PC-3 (cell line): ENCODE measurements around the gene GALNT2. TPM values are rescaled to one million over a fixed set of nuclear protein-coding genes. Genes with fewer than 3 reads are reported as not detected.

Source experiments
- ATAC-seq: fragments of 200-7000 bp; cut with Tn5 transposase; 2 replicates; pipeline ENCODE4 v1.9.1; 2020; ENCODE audit warnings: mild to moderate bottlenecking, moderate library complexity
- BruUV-seq: library from RNA; stranded (reverse); fragments of 400-500 nt; replicated peaks from 2 replicates; lab custom pipeline; 2021; lab: Mats Ljungman, UMichigan
- CTCF ChIA-PET: fragments of 300-600 bp; sonication (Branson Sonifier 250); formaldehyde crosslinking; loops from one replicate; lab custom pipeline; 2022; ENCODE audit warnings: antibody characterized with exemption; lab: Charles Lee
- POLR2A ChIA-PET: fragments of 300-600 bp; sonication (Branson Sonifier 250); formaldehyde crosslinking; loops from one replicate; lab custom pipeline; 2022; ENCODE audit warnings: antibody characterized with exemption; ENCODE audit not compliant: unreplicated experiment; lab: Charles Lee
- DNase-seq: peaks from one replicate; pipeline ENCODE4 v3.0.0-alpha.2; 2015
- H2AFZ ChIP-seq: fragments of 300-600 bp; sonication (generic); 2 replicates; pipeline ENCODE4 v1.6.0; 2016; ENCODE audit warnings: antibody characterized with exemption, low read length
- H3F3A ChIP-seq: fragments of 300-600 bp; sonication (generic); one replicate; pipeline ENCODE4 v1.6.0; 2017; ENCODE audit warnings: antibody characterized with exemption, low read length, control low read depth, mild to moderate bottlenecking; ENCODE audit not compliant: unreplicated experiment
- H3K27ac ChIP-seq: fragments of 300-600 bp; sonication (generic); 2 replicates; pipeline ENCODE4 v1.5.1; 2016; ENCODE audit warnings: mild to moderate bottlenecking, low read length
- H3K27me3 ChIP-seq: fragments of 300-600 bp; sonication (generic); 2 replicates; pipeline ENCODE4 v1.6.1; 2016; ENCODE audit warnings: low read length, mixed read lengths
- H3K36me3 ChIP-seq: fragments of 300-600 bp; sonication (generic); 2 replicates; pipeline ENCODE4 v1.6.1; 2016; ENCODE audit warnings: low read depth, mixed run types, low read length, mixed read lengths
- H3K4me1 ChIP-seq: fragments of 300-600 bp; sonication (generic); 2 replicates; pipeline ENCODE4 v1.5.1; 2016; ENCODE audit warnings: low read length; ENCODE audit not compliant: insufficient read depth
- H3K4me2 ChIP-seq: fragments of 300-600 bp; sonication (generic); 2 replicates; pipeline ENCODE4 v1.6.0; 2016; ENCODE audit warnings: low read length
- H3K4me3 ChIP-seq: fragments of 300-600 bp; sonication (generic); 2 replicates; pipeline ENCODE4 v1.5.1; 2016; ENCODE audit warnings: mild to moderate bottlenecking, low read length, mixed read lengths
- H3K79me2 ChIP-seq: fragments of 300-600 bp; sonication (generic); 2 replicates; pipeline ENCODE4 v1.6.1; 2017; ENCODE audit warnings: low read length, mixed read lengths
- H3K9ac ChIP-seq: fragments of 300-600 bp; sonication (generic); 2 replicates; pipeline ENCODE4 v1.6.0; 2016; ENCODE audit warnings: mild to moderate bottlenecking, low read length
- H3K9me2 ChIP-seq: fragments of 300-600 bp; sonication (generic); replicated peaks from 2 replicates; pipeline ENCODE4 v1.6.1; 2016; ENCODE audit warnings: mixed run types, low read length, mixed read lengths
- H3K9me3 ChIP-seq: fragments of 300-600 bp; sonication (generic); 2 replicates; pipeline ENCODE4 v1.6.1; 2016; ENCODE audit warnings: low read length, mixed read lengths
- H4K20me1 ChIP-seq: fragments of 300-600 bp; sonication (generic); 2 replicates; pipeline ENCODE4 v1.6.1; 2016; ENCODE audit warnings: low read length, mixed read lengths
- CTCF ChIP-seq: fragments of 300-600 bp; sonication (generic); conservative IDR thresholded peaks from 2 replicates; pipeline ENCODE4 v1.5.1; 2017; ENCODE audit warnings: antibody characterized with exemption, low read depth, mild to moderate bottlenecking, low read length
- EZH2 ChIP-seq: fragments of 300-600 bp; sonication (generic); IDR thresholded peaks from one replicate; pipeline ENCODE4 v1.6.1; 2017; ENCODE audit warnings: antibody characterized with exemption, mild to moderate bottlenecking, low read length; ENCODE audit not compliant: unreplicated experiment
- EZH2phosphoT487 ChIP-seq: fragments of 300-600 bp; sonication (generic); IDR thresholded peaks from 2 replicates; pipeline ENCODE4 v1.6.1; 2018; ENCODE audit warnings: mild to moderate bottlenecking, antibody characterized with exemption, low read length, borderline replicate concordance
- intact Hi-C: fragments of 100-400 bp; cut with micrococcal nuclease; formaldehyde crosslinking; loops from 2 replicates; pipeline ENCODE4 v1.9.0; 2023
- total RNA-seq: library from RNA; depleted of rRNA; stranded (reverse); fragments of >200 nt; gene quantifications from 2 replicates; pipeline ENCODE4 v1.2.3, GENCODE V29; 2014

GALNT2 gene
- total RNA-seq, 1 experiment from 2014 or later: 182 TPM

- intact Hi-C loops: no loop called here
- Histone ChIP-seq H3K4me1 (peaks cover 4% of the 10 kb centered on the region), H3K36me3 (peaks cover 11% of the 10 kb centered on the region; the same call in 1 of the 2 replicates), H3K4me3 (no peak overlapping the region), H3K9me3 (no peaks in the 10 kb centered on the region), H3K9ac (no peak overlapping the region), H3K27ac (no peak overlapping the region), H4K20me1 (peaks cover 16% of the 10 kb centered on the region), H3K27me3 (no peaks in the 10 kb centered on the region), H3K79me2 (peaks cover 82% of the 10 kb centered on the region), H3K4me2 (no peak overlapping the region), H3F3A (no peaks in the 10 kb centered on the region), H2AFZ (no peak overlapping the region), H3K9me2 (no peaks in the 10 kb centered on the region)
- ChIA-PET POLR2A (no interaction called here), CTCF (no interaction called here)
- DNase-seq (no peak), ATAC-seq (no peak)
- BruUV-seq: no TSS peak
- no peak for TF ChIP-seq CTCF
- no peak for TF ChIP-seq EZH2phosphoT487
- TF ChIP-seq EZH2: no peak
Measured at GRCh38 chr1:230191855-230192254, 124.8 kb downstream of the GALNT2 start.

- POLR2A ChIA-PET: no interaction called here
- H3K4me3 ChIP-seq: no peak overlapping the region
- CTCF ChIA-PET: no interaction called here
Measured at GRCh38 chr1:230194525-230194924, 127.5 kb downstream of the GALNT2 start.

More at GRCh38 chr1:230194525-230194924, 127.5 kb downstream of the GALNT2 start:
- intact Hi-C loops: no loop called here
- no peak for ATAC-seq
- H3K4me1 ChIP-seq: no peaks in the 10 kb centered on the region
- no peak for TF ChIP-seq CTCF
- TF ChIP-seq EZH2: no peak
- no peak for TF ChIP-seq EZH2phosphoT487
- no peaks in the 10 kb centered on the region for H3K9me3 ChIP-seq
- no peak for DNase-seq
- H3K9me2 ChIP-seq: no peaks in the 10 kb centered on the region
- no peak overlapping the region for H3K4me2 ChIP-seq
- BruUV-seq: no TSS peak
- peaks cover 4% of the 10 kb centered on the region; the same call in 1 of the 2 replicates for H3K36me3 ChIP-seq
- no peak overlapping the region for H3K9ac ChIP-seq
- no peak overlapping the region for H2AFZ ChIP-seq
- H3K79me2 ChIP-seq: peaks cover 70% of the 10 kb centered on the region
- no peak overlapping the region for H3K27ac ChIP-seq
- no peaks in the 10 kb centered on the region for H3F3A ChIP-seq
- H3K27me3 ChIP-seq: no peaks in the 10 kb centered on the region
- peaks cover 11% of the 10 kb centered on the region; the same call in 1 of the 2 replicates for H4K20me1 ChIP-seq
